Eye (tissue), 1 donor: ENCODE measurements around the gene WHRN.

Experiments
- DNase-seq: peaks from one replicate; pipeline ENCODE4 v3.0.0-alpha.2; 2015

The WHRN gene

GRCh38 chr9:114395768-114396167 is 109.5 kb downstream of the WHRN start:
- no peak for DNase-seq

- no peak for DNase-seq
These were observed 110.0 kb downstream of the WHRN start for GRCh38 chr9:114395334-114395617.

GRCh38 chr9:114394523-114395333 is 110.5 kb downstream of the WHRN start:
- DNase-seq, result no peak

- no peak for DNase-seq
These were observed 112.5 kb downstream of the WHRN start for GRCh38 chr9:114392749-114393112.

- DNase-seq, result no peak
These were observed 114.3 kb downstream of the WHRN start for GRCh38 chr9:114390952-114391351.

- DNase-seq, result no peak
These were observed 115.5 kb downstream of the WHRN start for GRCh38 chr9:114389612-114390368.

- no peak for DNase-seq
These were observed 116.4 kb downstream of the WHRN start for GRCh38 chr9:114388764-114389375.

- no peak for DNase-seq
These were observed 117.0 kb downstream of the WHRN start for GRCh38 chr9:114388357-114388682.

- peak; percentile 88 for DNase-seq
These were observed 117.5 kb downstream of the WHRN start, which contains the start of gene AKNA for GRCh38 chr9:114387680-114388356. AKNA (minus strand) TSS chr9:114387982; CDS start chr9:114381333, 6,649 bp downstream.

- DNase-seq, result no peak
These were observed 118.2 kb downstream of the WHRN start for GRCh38 chr9:114386886-114387679.

- DNase-seq, result no peak
These were observed 118.8 kb downstream of the WHRN start for GRCh38 chr9:114386361-114386885.

GRCh38 chr9:114385397-114386181 is 119.7 kb downstream of the WHRN start:
- DNase-seq, result no peak

GRCh38 chr9:114384836-114385396 is 120.4 kb downstream of the WHRN start:
- DNase-seq, result no peak

GRCh38 chr9:114384341-114384740 is 120.9 kb downstream of the WHRN start:
- DNase-seq, result no peak

GRCh38 chr9:114383521-114384231 is 121.6 kb downstream of the WHRN start:
- DNase-seq, result no peak

- no peak for DNase-seq
These were observed 122.4 kb downstream of the WHRN start for GRCh38 chr9:114382699-114383520.

- DNase-seq, result no peak
These were observed 126.4 kb downstream of the WHRN start for GRCh38 chr9:114378883-114379282.

GRCh38 chr9:114378016-114378415 is 127.3 kb downstream of the WHRN start:
- DNase-seq, result no peak

GRCh38 chr9:114376586-114377445 is 128.5 kb downstream of the WHRN start:
- no peak for DNase-seq
